SK-N-SH (cell line): Measurements from ENCODE around the gene TANC1. TPM values are rescaled to one million over a fixed set of nuclear protein-coding genes. Genes with fewer than 3 reads are reported as not detected.
A peak's percentile ranks its signal among the peaks of the same experiment; 100 is the strongest.

ENCODE experiments used
- CTCF ChIA-PET: fragments of 300-600, 350-600 bp; formaldehyde crosslinking; extraction: SDS; loops from one replicate; lab custom pipeline; 2021; lab: Yijun Ruan, JAX
- POLR2A ChIA-PET: fragments of 350-600 bp; sonication (Branson Sonifier 250); formaldehyde crosslinking; extraction: SDS; loops from one replicate; lab custom pipeline; 2020; ENCODE audit warnings: antibody characterized with exemption, inconsistent platforms; lab: Yijun Ruan, JAX
- DNase-seq: peaks from one replicate; pipeline ENCODE4 v3.0.0; 2012
- H2AFZ ChIP-seq: fragments of 200-600 bp; sonication (generic); 2 replicates; pipeline ENCODE4 v1.8.1; 2016; ENCODE audit warnings: antibody characterized with exemption, mild to moderate bottlenecking, low read depth
- H3F3A ChIP-seq: fragments of 200-600 bp; sonication (generic); replicated peaks from 2 replicates; pipeline ENCODE3; 2016; ENCODE audit warnings: antibody characterized with exemption, mild to moderate bottlenecking; ENCODE audit not compliant: insufficient read depth
- H3K27ac ChIP-seq, 2 experiments: fragments of 200-500 bp in 1 of 2; fragments of 200-600 bp in 1 of 2; sonication (Bioruptor generic) in 1 of 2; sonication (generic), shearing (Covaris generic) in 1 of 2; 2 replicates each; pipeline versions ENCODE4 v1.5.1 to v1.6.1; 2014 to 2016; ENCODE audit warnings: low read depth in 2 of 2, inconsistent platforms in 1 of 2, low read length in 1 of 2, mild to moderate bottlenecking in 1 of 2, mixed read lengths in 1 of 2
- H3K27me3 ChIP-seq: fragments of 200-600 bp; sonication (generic), shearing (Covaris generic); 2 replicates; pipeline ENCODE4 v1.6.1; 2016; ENCODE audit warnings: mixed run types; ENCODE audit not compliant: insufficient read depth
- H3K36me3 ChIP-seq, 2 experiments: fragments of 200-500 bp in 1 of 2; fragments of 200-600 bp in 1 of 2; sonication (Bioruptor generic) in 1 of 2; sonication (generic) in 1 of 2; replicated peaks in 1 of 2; 2 replicates each; pipeline versions ENCODE3 to v1.5.1; 2014 to 2016; ENCODE audit warnings: low read length in 1 of 2, mild to moderate bottlenecking in 1 of 2; ENCODE audit not compliant: insufficient read depth in 2 of 2, control insufficient read depth in 1 of 2
- H3K4me1 ChIP-seq, 2 experiments: fragments of 200-500 bp in 1 of 2; fragments of 200-600 bp in 1 of 2; sonication (Bioruptor generic) in 1 of 2; sonication (generic), shearing (Covaris generic) in 1 of 2; 2 replicates each; pipeline versions ENCODE4 v1.5.1 to v1.6.1; 2014 to 2016; ENCODE audit warnings: low read depth in 1 of 2, low read length in 1 of 2, mixed run types in 1 of 2; ENCODE audit not compliant: insufficient read depth in 2 of 2, control insufficient read depth in 1 of 2
- H3K4me2 ChIP-seq: fragments of 200-600 bp; sonication (generic), shearing (Covaris generic); 2 replicates; pipeline ENCODE4 v1.6.1; 2017; ENCODE audit warnings: mixed run types
- H3K4me3 ChIP-seq, 2 experiments: fragments of 200-500 bp in 1 of 2; fragments of 200-600 bp in 1 of 2; sonication (Bioruptor generic) in 1 of 2; sonication (generic), shearing (Covaris generic) in 1 of 2; 2 replicates each; pipeline versions ENCODE4 v1.5.1 to v1.8.1; 2014 to 2016; ENCODE audit warnings: low read depth in 2 of 2, inconsistent platforms in 1 of 2, low read length in 1 of 2, mild to moderate bottlenecking in 1 of 2, mixed read lengths in 1 of 2, moderate library complexity in 1 of 2
- H3K79me2 ChIP-seq: fragments of 200-600 bp; sonication (generic); 2 replicates; pipeline ENCODE4 v1.8.1; 2017; ENCODE audit warnings: mild to moderate bottlenecking; ENCODE audit not compliant: insufficient read depth
- H3K9ac ChIP-seq: fragments of 200-600 bp; sonication (generic); 2 replicates; pipeline ENCODE4 v1.6.1; 2017; ENCODE audit warnings: mixed run types
- H3K9me2 ChIP-seq: fragments of 200-600 bp; sonication (generic); 2 replicates; pipeline ENCODE4 v1.6.1; 2017; ENCODE audit warnings: mixed run types
- H3K9me3 ChIP-seq: fragments of 200-600 bp; sonication (generic); 2 replicates; pipeline ENCODE4 v1.6.1; 2017; ENCODE audit warnings: mixed run types, mild to moderate bottlenecking, moderate library complexity
- H4K20me1 ChIP-seq: fragments of 200-600 bp; sonication (generic); 2 replicates; pipeline ENCODE4 v1.6.1; 2017; ENCODE audit warnings: mild to moderate bottlenecking, mixed run types; ENCODE audit not compliant: insufficient read depth
- EP300 ChIP-seq, 2 experiments: IDR thresholded peaks; 2 replicates each; pipeline versions ENCODE4 v1.4.0 to v1.6.1; 2012; ENCODE audit warnings: borderline replicate concordance in 1 of 2, low read depth in 1 of 2, low read length in 1 of 2
- EZH2phosphoT487 ChIP-seq: fragments of 200-600 bp; sonication (generic); IDR thresholded peaks from 2 replicates; pipeline ENCODE4 v1.6.1; 2017; ENCODE audit warnings: low read depth, mixed run types, mild to moderate bottlenecking, antibody characterized with exemption, moderate library complexity, borderline replicate concordance
- FOSL2 ChIP-seq: IDR thresholded peaks from 2 replicates; pipeline ENCODE4 v1.4.0; 2012; ENCODE audit warnings: low read depth, mild to moderate bottlenecking, moderate library complexity, borderline replicate concordance
- FOXJ3 ChIP-seq: sonication (generic); formaldehyde crosslinking; IDR thresholded peaks from 2 replicates; pipeline ENCODE4 v1.5.1; 2020; ENCODE audit warnings: mild to moderate bottlenecking, missing genetic modification reagents
- FOXM1 ChIP-seq: IDR thresholded peaks from 2 replicates; pipeline ENCODE4 v1.4.0; 2012; ENCODE audit warnings: low read depth, mild to moderate bottlenecking
- GABPA ChIP-seq: IDR thresholded peaks from 2 replicates; pipeline ENCODE4 v1.4.0; 2012; ENCODE audit warnings: low read depth, mild to moderate bottlenecking
- JUND ChIP-seq: IDR thresholded peaks from 2 replicates; pipeline ENCODE4 v1.4.0; 2012
- MEF2A ChIP-seq: IDR thresholded peaks from 2 replicates; pipeline ENCODE4 v1.4.0; 2012; ENCODE audit warnings: low read depth, borderline replicate concordance
- NRF1 ChIP-seq: IDR thresholded peaks from 2 replicates; pipeline ENCODE4 v1.6.1; 2012; ENCODE audit warnings: low read depth, mild to moderate bottlenecking, low read length
- PBX3 ChIP-seq: IDR thresholded peaks from 2 replicates; pipeline ENCODE4; 2012
- RCOR1 ChIP-seq: fragments of 150-350 bp; IDR thresholded peaks from 2 replicates; pipeline ENCODE4 v1.6.1; 2017; ENCODE audit warnings: antibody characterized with exemption, low read length
- SIN3A ChIP-seq: IDR thresholded peaks from 2 replicates; pipeline ENCODE4 v1.6.1; 2012; ENCODE audit warnings: low read depth, mild to moderate bottlenecking, low read length, moderate library complexity, borderline replicate concordance
- YY1 ChIP-seq: IDR thresholded peaks from 2 replicates; pipeline ENCODE4 v1.4.0; 2012; ENCODE audit warnings: low read depth, mild to moderate bottlenecking
- ZBTB33 ChIP-seq: IDR thresholded peaks from 2 replicates; pipeline ENCODE4 v1.4.0; 2012; ENCODE audit warnings: low read depth, borderline replicate concordance
- WGBS: methylation state at CpG from one replicate; pipeline ENCODE4 v1.1.6; 2017; ENCODE audit warnings: low lambda C conversion rate; 5-methylcytosine and 5-hydroxymethylcytosine counted together
- polyA plus RNA-seq, 3 experiments: library from polyadenylated mRNA; depleted of rRNA; stranded (reverse); fragments of >200 nt; gene quantifications; 2 replicates each; pipeline ENCODE4 v1.2.3, GENCODE V29; 2012

Gene TANC1
- polyA plus RNA-seq, 1 of the 3 experiments (the other 2 are of a cell fraction), result 19.2 TPM

- no peak overlapping the region for H2AFZ ChIP-seq
- POLR2A ChIA-PET, result no interaction called here
Measured at GRCh38 chr2:159044804-159045286, 76.4 kb downstream of the TANC1 start.

More at GRCh38 chr2:159044804-159045286, 76.4 kb downstream of the TANC1 start:
- Histone ChIP-seq H3K27me3 (no peaks in the 10 kb centered on the region), H4K20me1 (no peaks in the 10 kb centered on the region), H3K9me3 (no peaks in the 10 kb centered on the region), H3K79me2 (peaks cover 71% of the 10 kb centered on the region; the same call in 1 of the 2 replicates), H3F3A (peaks cover 9% of the 10 kb centered on the region), H3K4me2 (no peak overlapping the region), H3K9me2 (no peaks in the 10 kb centered on the region), H3K36me3 (peaks cover 0 to 3% of the 10 kb centered on the region in 2 experiments), H3K4me3 (no peak overlapping the region), H3K27ac (peak overlapping the region in 1 of 2 experiments; percentile 5; a peak in 1 of 4 replicates), H3K4me1 (peaks cover 6 to 12% of the 10 kb centered on the region in 2 experiments), H3K9ac (no peak overlapping the region)
- CTCF ChIA-PET, result interaction anchor here (0.9 to 1.6 kb wide), 2 partner anchors 9 to 74 kb away, joined by 3 to 5 read pairs; no protein-coding TSS in a partner anchor
- WGBS, result 76% methylated on average over 4 of the region's 4 CpGs
- TF ChIP-seq FOXJ3 (no peak), FOXM1 (no peak), YY1 (no peak), PBX3 (no peak), EP300 (IDR thresholded peaks at IDR 0.05; ENCODE audit: borderline replicate concordance in 1 of 2, low read depth in 1 of 2, low read length in 1 of 2) (no peak), RCOR1 (no peak), ZBTB33 (no peak), FOSL2 (no peak), JUND (no peak), SIN3A (no peak), EZH2phosphoT487 (no peak), GABPA (no peak), MEF2A (no peak), NRF1 (no peak)
- no peak for DNase-seq
